ENCODE data around the gene EFS. TPM values are rescaled to one million over a fixed set of nuclear protein-coding genes. Genes with fewer than 3 reads are reported as not detected.
A peak's percentile ranks its signal among the peaks of the same experiment; 100 is the strongest.

The EFS gene
- total and polyA plus RNA-seq, 2 experiments from 2014 or later, result 9.7 to 21.9 TPM

- Histone ChIP-seq H3K4me1 (ENCODE audit: insufficient read depth) (peaks cover 22% of the 10 kb centered on the region), H3K36me3 (replicated peaks; ENCODE audit: insufficient read depth, low read depth) (no peaks in the 10 kb centered on the region), H4K20me1 (ENCODE audit: insufficient read depth, poor library complexity, severe bottlenecking) (no peaks in the 10 kb centered on the region), H3K4me2 (peak overlapping the region; percentile 97), H3K4me3 (peak overlapping the region; percentile 88), H3K79me2 (peaks cover 60% of the 10 kb centered on the region), H3K9me2 (replicated peaks; ENCODE audit: insufficient read depth) (no peaks in the 10 kb centered on the region), H3K27me3 (no peaks in the 10 kb centered on the region), H3K9me3 (ENCODE audit: low read depth) (no peaks in the 10 kb centered on the region), H2AFZ (no peak overlapping the region), H3K27ac (peak overlapping the region; percentile 97)
- 93% methylated on average over 22 of the region's 22 CpGs for WGBS (ENCODE audit: low lambda C conversion rate, missing lambda C conversion rate)
- no peak for TF ChIP-seq CTCF (IDR thresholded peaks at IDR 0.05; ENCODE audit: poor library complexity)
- TF ChIP-seq EZH2 (IDR thresholded peaks at IDR 0.05; ENCODE audit: borderline replicate concordance), result no peak
- no peak for TF ChIP-seq EZH2phosphoT487 (IDR thresholded peaks at IDR 0.05; ENCODE audit: low read depth, severe bottlenecking, unreplicated experiment)
- no peak for DNase-seq (ENCODE audit: low spot score)
These were observed 57.0 kb downstream of the EFS start for GRCh38 chr14:23307687-23308644.

GRCh38 chr14:23307146-23307530 lies 57.8 kb downstream of the EFS start:
- Histone ChIP-seq H3K27ac (peak overlapping the region; percentile 97), H4K20me1 (ENCODE audit: insufficient read depth, poor library complexity, severe bottlenecking) (no peaks in the 10 kb centered on the region), H3K9me3 (ENCODE audit: low read depth) (no peaks in the 10 kb centered on the region), H3K4me3 (peak overlapping the region; percentile 88), H3K9me2 (replicated peaks; ENCODE audit: insufficient read depth) (no peaks in the 10 kb centered on the region), H3K36me3 (replicated peaks; ENCODE audit: insufficient read depth, low read depth) (no peaks in the 10 kb centered on the region), H3K4me1 (ENCODE audit: insufficient read depth) (peaks cover 22% of the 10 kb centered on the region), H3K79me2 (peaks cover 60% of the 10 kb centered on the region), H2AFZ (peak overlapping the region; percentile 59), H3K4me2 (peak overlapping the region; percentile 97), H3K27me3 (no peaks in the 10 kb centered on the region)
- TF ChIP-seq CTCF (IDR thresholded peaks at IDR 0.05; ENCODE audit: poor library complexity) (no peak), EZH2 (IDR thresholded peaks at IDR 0.05; ENCODE audit: borderline replicate concordance) (no peak), EZH2phosphoT487 (IDR thresholded peaks at IDR 0.05; ENCODE audit: low read depth, severe bottlenecking, unreplicated experiment) (no peak)
- DNase-seq (ENCODE audit: low spot score), result no peak
- WGBS (ENCODE audit: low lambda C conversion rate, missing lambda C conversion rate), result 14% methylated on average over 5 of the region's 5 CpGs

- H3K4me2 ChIP-seq, result peak within 1 kb of the TSS; percentile 97
- WGBS (ENCODE audit: low lambda C conversion rate, missing lambda C conversion rate), result under 1% methylated on average over 17 of the region's 24 CpGs
- no peaks in the 10 kb centered on the region for H3K9me3 ChIP-seq (ENCODE audit: low read depth)
- peaks cover 22% of the 10 kb centered on the region for H3K4me1 ChIP-seq (ENCODE audit: insufficient read depth)
- H2AFZ ChIP-seq, result peak within 1 kb of the TSS; percentile 59
- no peaks in the 10 kb centered on the region for H4K20me1 ChIP-seq (ENCODE audit: insufficient read depth, poor library complexity, severe bottlenecking)
- H3K9me2 ChIP-seq (replicated peaks; ENCODE audit: insufficient read depth), result no peaks in the 10 kb centered on the region
- H3K4me3 ChIP-seq, result peak within 1 kb of the TSS; percentile 88
- no peak for TF ChIP-seq CTCF (IDR thresholded peaks at IDR 0.05; ENCODE audit: poor library complexity)
- TF ChIP-seq EZH2phosphoT487 (IDR thresholded peaks at IDR 0.05; ENCODE audit: low read depth, severe bottlenecking, unreplicated experiment), result no peak
- TF ChIP-seq EZH2 (IDR thresholded peaks at IDR 0.05; ENCODE audit: borderline replicate concordance), result no peak
- DNase-seq (ENCODE audit: low spot score), result peak; percentile 96
- no peaks in the 10 kb centered on the region for H3K27me3 ChIP-seq
- peak within 1 kb of the TSS; percentile 97 for H3K27ac ChIP-seq
- peaks cover 56% of the 10 kb centered on the region for H3K79me2 ChIP-seq
- H3K36me3 ChIP-seq (replicated peaks; ENCODE audit: insufficient read depth, low read depth), result no peaks in the 10 kb centered on the region
These were observed 58.4 kb downstream of the EFS start, which contains the start of gene BCL2L2 for GRCh38 chr14:23306412-23307145. TSS of gene BCL2L2 (plus strand) at chr14:23306833. CDS start at chr14:23307768, 935 bp downstream.

MicroRNAs encoded within 50 kb of the gene (microRNA counts, 767-probe panel; counts per million panel counts)
- not detected for microRNA hsa-miR-208a

Small RNAs within 50 kb of the gene (microRNA-seq; reads per million reads assigned to microRNA genes)
- 2.2 reads per million for gene MIR208A

Small RNAs within 50 kb of the gene (small RNA-seq; reads per million reads assigned to genes)
- gene MIR208A, result not detected

Other genes with a start within 250 kb of the EFS start
- not detected in 2 replicates for gene CEBPE, start 245.9 kb downstream of the EFS start, total RNA-seq
- not detected in 2 replicates for gene CEBPE, start 245.9 kb downstream of the EFS start, polyA plus RNA-seq
- gene SLC7A8, start 181.5 kb downstream of the EFS start, total RNA-seq, result 39.5 and 54.6 TPM in 2 replicates
- 85.0 and 123 TPM in 2 replicates for gene SLC7A8, start 181.5 kb downstream of the EFS start, polyA plus RNA-seq
- gene RNF212B, start 127.2 kb downstream of the EFS start, total RNA-seq, result 0.17 and 1.2 TPM in 2 replicates
- 1.2 TPM in 1 of 2 replicates, not detected in the other for gene RNF212B, start 127.2 kb downstream of the EFS start, polyA plus RNA-seq
- 8.2 and 9.4 TPM in 2 replicates for gene HOMEZ, start 79.0 kb downstream of the EFS start, total RNA-seq
- gene HOMEZ, start 79.0 kb downstream of the EFS start, polyA plus RNA-seq, result 6.3 and 11.2 TPM in 2 replicates
- gene PPP1R3E, start 62.3 kb downstream of the EFS start, total RNA-seq, result 3.9 and 6.1 TPM in 2 replicates
- 4.6 and 4.8 TPM in 2 replicates for gene PPP1R3E, start 62.3 kb downstream of the EFS start, polyA plus RNA-seq
- gene BCL2L2, start 58.3 kb downstream of the EFS start, total RNA-seq, result 20.8 and 26.4 TPM in 2 replicates
- 4.3 and 6.5 TPM in 2 replicates for gene BCL2L2, start 58.3 kb downstream of the EFS start, polyA plus RNA-seq
- 94.1 and 116 TPM in 2 replicates for gene PABPN1, start 43.7 kb downstream of the EFS start, total RNA-seq
- gene PABPN1, start 43.7 kb downstream of the EFS start, polyA plus RNA-seq, result 213 and 245 TPM in 2 replicates
- gene SLC22A17, start 12.3 kb downstream of the EFS start, total RNA-seq, result 31.9 and 44.4 TPM in 2 replicates
- gene SLC22A17, start 12.3 kb downstream of the EFS start, polyA plus RNA-seq, result 62.9 and 79.2 TPM in 2 replicates
- gene IL25, start 7.6 kb upstream of the EFS start, total RNA-seq, result not detected in 2 replicates
- not detected in 2 replicates for gene IL25, start 7.6 kb upstream of the EFS start, polyA plus RNA-seq
- gene CMTM5, start 11.9 kb upstream of the EFS start, total RNA-seq, result not detected in 2 replicates
- gene CMTM5, start 11.9 kb upstream of the EFS start, polyA plus RNA-seq, result 0.23 and 0.28 TPM in 2 replicates
- not detected in 2 replicates for gene MYH6, start 43.1 kb upstream of the EFS start, total RNA-seq
- 0.44 and 0.97 TPM in 2 replicates for gene MYH6, start 43.1 kb upstream of the EFS start, polyA plus RNA-seq
- 0.04 TPM in 1 of 2 replicates, not detected in the other for gene MYH7, start 70.5 kb upstream of the EFS start, total RNA-seq
- gene MYH7, start 70.5 kb upstream of the EFS start, polyA plus RNA-seq, result 0.23 TPM in 1 of 2 replicates, not detected in the other
- 39.5 and 47.6 TPM in 2 replicates for gene NGDN, start 104.5 kb upstream of the EFS start, total RNA-seq
- 47.2 and 51.3 TPM in 2 replicates for gene NGDN, start 104.5 kb upstream of the EFS start, polyA plus RNA-seq
- 0.28 and 1.4 TPM in 2 replicates for gene ZFHX2, start 186.6 kb upstream of the EFS start, total RNA-seq
- 1.5 and 2.2 TPM in 2 replicates for gene ZFHX2, start 186.6 kb upstream of the EFS start, polyA plus RNA-seq
- 13.5 and 20.4 TPM in 2 replicates for gene THTPA, start 191.1 kb upstream of the EFS start, total RNA-seq
- 14.2 and 15.5 TPM in 2 replicates for gene THTPA, start 191.1 kb upstream of the EFS start, polyA plus RNA-seq
- 87.5 and 114 TPM in 2 replicates for gene AP1G2, start 202.6 kb upstream of the EFS start, total RNA-seq
- gene AP1G2, start 202.6 kb upstream of the EFS start, polyA plus RNA-seq, result 191 and 282 TPM in 2 replicates
- 2.3 and 2.7 TPM in 2 replicates for gene JPH4, start 213.6 kb upstream of the EFS start, total RNA-seq
- 1.7 and 2.7 TPM in 2 replicates for gene JPH4, start 213.6 kb upstream of the EFS start, polyA plus RNA-seq